Heart left ventricle (tissue), 16 donors: ENCODE data around the gene PTPN13. TPM values are rescaled to one million over a fixed set of nuclear protein-coding genes. Genes with fewer than 3 reads are reported as not detected.

Experiments
- ATAC-seq, 4 donors: fragments of 200-7000 bp; cut with Tn5 transposase; one replicate each; pipeline ENCODE4 v1.9.1; 2020 to 2022; ENCODE audit warnings: moderate library complexity in 4 of 4, mild to moderate bottlenecking in 3 of 4, moderate number of reproducible peaks in 1 of 4
- DNase-seq, 5 donors: peaks; one replicate each; pipeline ENCODE4 v3.0.0-alpha.2; 2020
- H3K27ac ChIP-seq, 12 donors: fragments of 200-600 bp; sonication (generic) in 4 of 12; one replicate each; pipeline versions ENCODE4 v1.5.0 to v1.8.0; 2016 to 2022; ENCODE audit warnings: mild to moderate bottlenecking in 2 of 12
- H3K27me3 ChIP-seq, 9 donors: fragments of 200-600 bp; sonication (generic) in 2 of 9; one replicate each; pipeline versions ENCODE4 v1.5.1 to v1.8.0; 2016 to 2022; ENCODE audit warnings: mild to moderate bottlenecking in 3 of 9
- H3K36me3 ChIP-seq, 9 donors: fragments of 200-600 bp; sonication (generic) in 2 of 9; one replicate each; pipeline versions ENCODE4 v1.5.0 to v1.8.0; 2018 to 2022; ENCODE audit warnings: mild to moderate bottlenecking in 2 of 9
- H3K4me1 ChIP-seq, 12 donors: fragments of 200-600 bp; sonication (generic) in 4 of 12; one replicate each; pipeline versions ENCODE4 v1.5.0 to v1.8.0; 2016 to 2022; ENCODE audit warnings: mild to moderate bottlenecking in 3 of 12
- H3K4me3 ChIP-seq, 12 donors: fragments of 200-600 bp; sonication (generic) in 4 of 12; one replicate each; pipeline versions ENCODE4 v1.5.0 to v1.8.0; 2017 to 2022; ENCODE audit warnings: mild to moderate bottlenecking in 9 of 12, moderate library complexity in 4 of 12
- H3K9me3 ChIP-seq, 12 donors: fragments of 200-600 bp; sonication (generic) in 4 of 12; one replicate each; pipeline versions ENCODE4 v1.5.0 to v1.8.0; 2016 to 2022; ENCODE audit warnings: mild to moderate bottlenecking in 1 of 12
- CTCF ChIP-seq, 12 donors: fragments of 200-600 bp; sonication (generic) in 4 of 12; IDR thresholded peaks; one replicate each; pipeline versions ENCODE4 v1.5.0 to v1.8.0; 2018 to 2022; ENCODE audit warnings: antibody characterized with exemption in 12 of 12, mild to moderate bottlenecking in 5 of 12
- POLR2A ChIP-seq, 2 donors: fragments of 450-650 bp; IDR thresholded peaks; one replicate each; pipeline ENCODE4 v1.6.1; 2017; ENCODE audit warnings: antibody characterized with exemption in 2 of 2, mild to moderate bottlenecking in 2 of 2, moderate library complexity in 2 of 2
- WGBS, 4 donors: extraction: QIAGEN DNeasy Blood & Tissue Kit in 2 of 4; methylation state at CpG; one replicate each; pipeline versions ENCODE4 v1.1.5 to v1.1.7; 2013 to 2018; 5-methylcytosine and 5-hydroxymethylcytosine counted together
- intact Hi-C, 10 donors: fragments of 100-400 bp; cut with DNase I; formaldehyde crosslinking; loops; one replicate each; pipeline versions ENCODE4 v1.11.1 to v1.14.2; 2022
- polyA plus RNA-seq, 2 donors: library from polyadenylated mRNA; stranded (reverse); fragments of 200-250 nt; gene quantifications; one replicate each; pipeline ENCODE4 v1.2.3, GENCODE V29; 2013
- total RNA-seq, 9 donors: library from RNA; depleted of rRNA in 2 of 9; stranded (reverse); fragments of >200 nt in 2 of 9; fragmentation: NEBNext Ultra II Directional in 3 of 9; extraction: Animal tissue kit (Norgen Biotek cat#: 25700) in 3 of 9; gene quantifications; one replicate each; pipeline versions ENCODE4 v1.1.0 to v1.2.4, GENCODE V29; 2016 to 2023
- donor health status: ischemic (EF 13 %, LVEDD 7.1; RV severe dilation, severe dysfunction).
- donor health status: healthy with polysubstance abuse.
- donor health status: DM: no; HTN: yes; CAD: no.
- donor health status: DM: no; HTN: no; CAD: no.
- donor health status: ischemic (EF 25% LVEDD 6.9; RV normal size, moderate dysfunction).
- donor health status: ischemic (EF 25% LVEDD 5.7; RV mildly dilated, moderate dysfunction).
- donor health status: healthy.
- donor health status: DM: yes; HTN: yes; CAD: no.
- donor health status: ischemic (EF 35%, LVEDD 5.7; RV mildly dilated, moderate dysfunction).
- donor health status: nonischemic (EF 11% LVEDD 7.7; RV severe dilation, severe dysfunction).
- donor health status: DM: yes; HTN: yes; CAD: no.
- donor health status: PGD.
- donor health status: ischemic (EF 29% LVEDD 5.4; RV normal size, mild dysfunction).
- donor health status: nonischemic (EF 23%, LVEDD 6.1; RV moderate dilation, normal function).

Gene PTPN13
- total and polyA plus RNA-seq, 11 donors = 0.60 to 14.3 (median 3.6) TPM

GRCh38 chr4:86846921-86847320 lies 252.8 kb downstream of the PTPN13 start:
- peak overlapping the region in 1 of 12 donors; percentile 39 for H3K4me3 ChIP-seq
- H3K27ac ChIP-seq = peak overlapping the region in 1 of 12 donors; percentile 78
- peaks cover 0 to 28% (median 11%) of the 10 kb centered on the region in 12 donors for H3K4me1 ChIP-seq
- H3K27me3 ChIP-seq = no peaks in the 10 kb centered on the region
- H3K9me3 ChIP-seq = no peaks in the 10 kb centered on the region
- intact Hi-C loops = no loop called here
- DNase-seq = no peak
- TF ChIP-seq CTCF (IDR thresholded peaks at IDR 0.05) (no peak), POLR2A (IDR thresholded peaks at IDR 0.05) (no peak)
- ATAC-seq = peak in 1 of 4 donors; percentile 33
- H3K36me3 ChIP-seq = no peaks in the 10 kb centered on the region

- H3K9me3 ChIP-seq = no peaks in the 10 kb centered on the region
- peaks cover 0 to 28% (median 11%) of the 10 kb centered on the region in 12 donors for H3K4me1 ChIP-seq
- TF ChIP-seq POLR2A (IDR thresholded peaks at IDR 0.05) = no peak
- no peak for TF ChIP-seq CTCF (IDR thresholded peaks at IDR 0.05)
- no peaks in the 10 kb centered on the region for H3K27me3 ChIP-seq
- peak overlapping the region in 4 of 12 donors; percentile 1 to 39 (median 32) for H3K4me3 ChIP-seq
- peak overlapping the region in 3 of 12 donors; percentile 44 to 78 (median 54) for H3K27ac ChIP-seq
- intact Hi-C loops = no loop called here
- H3K36me3 ChIP-seq = no peaks in the 10 kb centered on the region
- ATAC-seq = no peak
- 69 to 77% (median 73%) methylated on average over 4 of the region's 4 CpGs for WGBS, 4 donors
- DNase-seq = no peak
These were observed 253.5 kb downstream of the PTPN13 start for GRCh38 chr4:86847571-86847970.

GRCh38 chr4:86848136-86848535 lies 254.0 kb downstream of the PTPN13 start:
- no peaks in the 10 kb centered on the region for H3K9me3 ChIP-seq
- peak overlapping the region in 6 of 12 donors; percentile 1 to 48 (median 32) for H3K4me3 ChIP-seq
- TF ChIP-seq CTCF (IDR thresholded peaks at IDR 0.05) (no peak), POLR2A (IDR thresholded peaks at IDR 0.05) (no peak)
- ATAC-seq (no peak), DNase-seq (no peak)
- H3K36me3 ChIP-seq = no peaks in the 10 kb centered on the region
- peaks cover 0 to 28% (median 11%) of the 10 kb centered on the region in 12 donors for H3K4me1 ChIP-seq
- intact Hi-C loops = no loop called here
- 67 to 73% (median 67%) methylated on average over 7 of the region's 7 CpGs for WGBS, 4 donors
- H3K27ac ChIP-seq = peak overlapping the region in 9 of 12 donors; percentile 34 to 78 (median 44)
- no peaks in the 10 kb centered on the region for H3K27me3 ChIP-seq

GRCh38 chr4:86848732-86849619 lies 254.9 kb downstream of the PTPN13 start, which contains the start of gene SLC10A6:
Gene SLC10A6 (minus strand): TSS chr4:86849384. CDS start chr4:86849115, 269 bp downstream.
- WGBS, 4 donors = 53 to 64% (median 55%) methylated on average over 10 to 11 of the region's 11 CpGs

More at GRCh38 chr4:86848732-86849619, 254.9 kb downstream of the PTPN13 start, which contains the start of gene SLC10A6:
- H3K27ac ChIP-seq = peak within 1 kb of the TSS in 11 of 12 donors; percentile 18 to 78 (median 41)
- no peaks in the 10 kb centered on the region for H3K36me3 ChIP-seq
- no peak for TF ChIP-seq POLR2A (IDR thresholded peaks at IDR 0.05)
- TF ChIP-seq CTCF (IDR thresholded peaks at IDR 0.05) = no peak
- no peaks in the 10 kb centered on the region for H3K27me3 ChIP-seq
- DNase-seq = peak in 1 of 5 donors; percentile 21
- H3K4me1 ChIP-seq = peaks cover 0 to 28% (median 11%) of the 10 kb centered on the region in 12 donors
- peak; percentile 44 to 79 (median 66) for ATAC-seq
- intact Hi-C loops = no loop called here
- H3K4me3 ChIP-seq = peak within 1 kb of the TSS in 7 of 12 donors; percentile 2 to 48 (median 31)
- H3K9me3 ChIP-seq = no peaks in the 10 kb centered on the region
